Astrocyte (in vitro differentiated cells and primary cell): Measurements from ENCODE around the gene OVCH1. TPM values are rescaled to one million over a fixed set of nuclear protein-coding genes. Genes with fewer than 3 reads are reported as not detected.
A peak's percentile ranks its signal among the peaks of the same experiment; 100 is the strongest.

ENCODE experiments used
- DNase-seq: peaks from one replicate; pipeline ENCODE4 v3.0.0-alpha.2; 2010; ENCODE audit warnings: low read depth
- FAIRE-seq: peaks from 2 replicates; lab custom pipeline; 2011; peaks lifted over from hg19 to GRCh38; lab: Jason Lieb, UNC
- H2AFZ ChIP-seq: 2 replicates; pipeline ENCODE4 v1.6.0; 2012; ENCODE audit warnings: low read depth, low read length, inconsistent platforms
- H3K27ac ChIP-seq: 2 replicates; pipeline ENCODE4 v1.5.1; 2011; ENCODE audit warnings: low read depth, low read length, inconsistent platforms
- H3K27me3 ChIP-seq: 2 replicates; pipeline ENCODE4 v1.6.0; 2011; ENCODE audit warnings: low read length, inconsistent platforms; ENCODE audit not compliant: insufficient read depth
- H3K36me3 ChIP-seq: 2 replicates; pipeline ENCODE4 v1.5.1; 2011; ENCODE audit warnings: low read length, inconsistent platforms; ENCODE audit not compliant: insufficient read depth
- H3K4me1 ChIP-seq: 2 replicates; pipeline ENCODE4 v1.5.1; 2011; ENCODE audit warnings: low read length, inconsistent platforms; ENCODE audit not compliant: insufficient read depth
- H3K4me2 ChIP-seq: 2 replicates; pipeline ENCODE4 v1.6.0; 2012; ENCODE audit warnings: low read length, inconsistent platforms
- H3K4me3 ChIP-seq: 2 replicates; pipeline ENCODE4 v1.5.1; 2011; ENCODE audit warnings: low read depth, mild to moderate bottlenecking, low read length, inconsistent platforms; ENCODE audit not compliant: insufficient read depth
- H3K79me2 ChIP-seq: 2 replicates; pipeline ENCODE4 v1.6.0; 2012; ENCODE audit warnings: mild to moderate bottlenecking, low read length, inconsistent platforms; ENCODE audit not compliant: insufficient read depth
- H3K9ac ChIP-seq: 2 replicates; pipeline ENCODE4 v1.6.0; 2012; ENCODE audit warnings: mild to moderate bottlenecking, low read length, inconsistent platforms
- H3K9me3 ChIP-seq: 2 replicates; pipeline ENCODE4 v1.5.1; 2012; ENCODE audit warnings: low read depth, mild to moderate bottlenecking, low read length, inconsistent platforms; ENCODE audit not compliant: insufficient read depth
- H4K20me1 ChIP-seq: 2 replicates; pipeline ENCODE4 v1.6.0; 2012; ENCODE audit warnings: low read length, inconsistent platforms; ENCODE audit not compliant: insufficient read depth
- H3K27ac Mint-ChIP-seq: one replicate; pipeline ENCODE4 v1.8.0; 2021; ENCODE audit warnings: mild to moderate bottlenecking, mixed read lengths; ENCODE audit not compliant: unreplicated experiment
- H3K27me3 Mint-ChIP-seq: one replicate; pipeline ENCODE4 v1.8.0; 2021; ENCODE audit warnings: low read depth, mixed read lengths; ENCODE audit not compliant: unreplicated experiment
- H3K36me3 Mint-ChIP-seq: one replicate; pipeline ENCODE4 v1.8.0; 2021; ENCODE audit warnings: low read depth, mixed read lengths; ENCODE audit not compliant: unreplicated experiment
- H3K4me1 Mint-ChIP-seq: one replicate; pipeline ENCODE4 v1.8.0; 2021; ENCODE audit warnings: low read depth, mixed read lengths; ENCODE audit not compliant: unreplicated experiment
- H3K4me3 Mint-ChIP-seq: one replicate; pipeline ENCODE4 v1.8.0; 2021; ENCODE audit warnings: mild to moderate bottlenecking, moderate library complexity, mixed read lengths; ENCODE audit not compliant: unreplicated experiment
- H3K9me3 Mint-ChIP-seq: one replicate; pipeline ENCODE4 v1.8.0; 2021; ENCODE audit warnings: mild to moderate bottlenecking, mixed read lengths; ENCODE audit not compliant: unreplicated experiment
- EZH2 ChIP-seq: IDR thresholded peaks from 2 replicates; pipeline ENCODE4 v1.6.1; 2012; ENCODE audit warnings: mild to moderate bottlenecking, low read length, inconsistent platforms; ENCODE audit not compliant: insufficient read depth
- total RNA-seq: library from RNA; stranded (reverse); gene quantifications from 2 replicates; pipeline ENCODE4 v1.2.1, GENCODE V29; 2021
- TF ChIP-seq, protein P1 (sequence below): IDR thresholded peaks from 2 replicates; pipeline ENCODE4 v1.5.1; 2011; ENCODE audit warnings: low read depth, mild to moderate bottlenecking, inconsistent platforms, low read length, moderate library complexity; ENCODE audit not compliant: insufficient read depth

The OVCH1 gene
- total RNA-seq, 1 donor from 2014 or later: not detected

DNA sequence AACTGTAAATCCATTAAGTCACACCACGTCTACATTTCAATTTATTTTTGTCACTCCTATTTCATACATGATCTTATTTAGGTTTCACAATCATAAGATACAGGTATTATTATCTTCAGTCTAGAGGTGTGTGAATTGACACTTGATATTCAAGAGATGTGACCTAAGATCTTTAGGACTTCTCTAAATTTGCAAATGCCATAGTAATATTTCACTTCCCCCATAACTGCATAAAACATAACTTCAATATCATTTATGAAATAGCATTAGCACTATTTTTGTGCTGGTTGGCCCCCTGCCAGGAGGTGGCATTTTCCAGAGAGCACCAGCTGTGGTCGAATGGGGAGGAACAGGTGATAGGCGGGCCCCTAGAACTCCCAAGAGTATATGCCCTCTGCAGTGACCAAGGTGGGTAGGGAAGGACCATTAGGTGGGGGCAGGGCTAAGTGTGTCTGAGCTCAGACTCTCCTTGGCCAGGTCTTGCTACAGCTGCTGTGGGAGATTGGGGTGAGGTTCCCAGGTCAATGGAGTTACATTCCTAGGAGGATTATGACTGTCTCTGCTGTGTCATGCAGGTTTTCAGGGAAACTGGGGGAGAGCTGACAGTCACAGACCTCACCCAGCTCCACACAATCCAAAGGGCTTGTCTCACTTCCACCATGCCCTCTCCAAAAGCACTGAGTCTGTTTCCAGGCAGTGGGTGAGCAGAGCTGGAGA is 67.3 kb downstream of the OVCH1 start:
- H3K4me1 Mint-ChIP-seq: peaks cover 5% of the 10 kb centered on the region
- DNase-seq: no peak
- no peaks in the 10 kb centered on the region for H3K36me3 Mint-ChIP-seq
- no peak overlapping the region for H3K27ac ChIP-seq
- H3K36me3 ChIP-seq: no peaks in the 10 kb centered on the region
- H3K9me3 Mint-ChIP-seq: no peaks in the 10 kb centered on the region
- no peaks in the 10 kb centered on the region for H3K27me3 ChIP-seq
- H3K4me3 ChIP-seq: no peak overlapping the region
- no peaks in the 10 kb centered on the region for H3K79me2 ChIP-seq
- TF ChIP-seq EZH2: no peak
- TF ChIP-seq, protein P1, sequence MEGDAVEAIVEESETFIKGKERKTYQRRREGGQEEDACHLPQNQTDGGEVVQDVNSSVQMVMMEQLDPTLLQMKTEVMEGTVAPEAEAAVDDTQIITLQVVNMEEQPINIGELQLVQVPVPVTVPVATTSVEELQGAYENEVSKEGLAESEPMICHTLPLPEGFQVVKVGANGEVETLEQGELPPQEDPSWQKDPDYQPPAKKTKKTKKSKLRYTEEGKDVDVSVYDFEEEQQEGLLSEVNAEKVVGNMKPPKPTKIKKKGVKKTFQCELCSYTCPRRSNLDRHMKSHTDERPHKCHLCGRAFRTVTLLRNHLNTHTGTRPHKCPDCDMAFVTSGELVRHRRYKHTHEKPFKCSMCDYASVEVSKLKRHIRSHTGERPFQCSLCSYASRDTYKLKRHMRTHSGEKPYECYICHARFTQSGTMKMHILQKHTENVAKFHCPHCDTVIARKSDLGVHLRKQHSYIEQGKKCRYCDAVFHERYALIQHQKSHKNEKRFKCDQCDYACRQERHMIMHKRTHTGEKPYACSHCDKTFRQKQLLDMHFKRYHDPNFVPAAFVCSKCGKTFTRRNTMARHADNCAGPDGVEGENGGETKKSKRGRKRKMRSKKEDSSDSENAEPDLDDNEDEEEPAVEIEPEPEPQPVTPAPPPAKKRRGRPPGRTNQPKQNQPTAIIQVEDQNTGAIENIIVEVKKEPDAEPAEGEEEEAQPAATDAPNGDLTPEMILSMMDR: no peak
- no peaks in the 10 kb centered on the region for H3K9me3 ChIP-seq
- H3K4me1 ChIP-seq: no peaks in the 10 kb centered on the region
- no peak overlapping the region for H3K4me2 ChIP-seq
- no peak overlapping the region for H3K4me3 Mint-ChIP-seq
- peak overlapping the region; percentile 58 for H3K27ac Mint-ChIP-seq
- H3K27me3 Mint-ChIP-seq: no peaks in the 10 kb centered on the region
- H2AFZ ChIP-seq: no peak overlapping the region
- no peak for FAIRE-seq
- H3K9ac ChIP-seq: no peak overlapping the region
- no peaks in the 10 kb centered on the region for H4K20me1 ChIP-seq

DNA sequence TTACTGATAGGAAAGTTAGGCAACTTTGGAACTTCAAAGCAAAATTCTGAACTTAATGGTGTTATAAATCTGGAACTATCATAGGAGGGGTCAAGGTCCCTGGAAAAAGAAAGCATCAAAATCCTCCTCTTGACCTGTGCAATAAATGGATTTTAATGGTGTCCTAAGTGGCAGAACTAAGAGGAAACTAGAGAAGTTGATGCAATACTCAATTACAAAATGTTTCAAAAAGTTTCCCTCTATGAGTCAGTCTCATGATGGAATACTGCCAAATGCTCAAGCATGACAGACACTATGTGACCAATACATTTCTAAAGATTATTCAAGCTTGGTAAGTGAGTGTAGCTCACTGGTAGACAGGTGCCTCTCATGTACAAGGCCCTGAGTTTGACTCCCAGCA is 68.9 kb downstream of the OVCH1 start:
- no peak for TF ChIP-seq EZH2
- TF ChIP-seq, protein P1: no peak
- no peaks in the 10 kb centered on the region for H3K36me3 Mint-ChIP-seq
- Histone ChIP-seq H3K79me2 (no peaks in the 10 kb centered on the region), H3K4me3 (no peak overlapping the region), H3K27ac (no peak overlapping the region), H3K27me3 (no peaks in the 10 kb centered on the region), H3K9me3 (no peaks in the 10 kb centered on the region), H4K20me1 (no peaks in the 10 kb centered on the region), H3K36me3 (no peaks in the 10 kb centered on the region), H3K4me2 (no peak overlapping the region), H2AFZ (no peak overlapping the region), H3K4me1 (no peaks in the 10 kb centered on the region), H3K9ac (no peak overlapping the region)
- H3K27me3 Mint-ChIP-seq: no peaks in the 10 kb centered on the region
- peak; percentile 59 for DNase-seq
- peak overlapping the region; percentile 20 for H3K27ac Mint-ChIP-seq
- H3K4me3 Mint-ChIP-seq: no peak overlapping the region
- FAIRE-seq: no peak
- peaks cover 5% of the 10 kb centered on the region for H3K4me1 Mint-ChIP-seq
- peaks cover 4% of the 10 kb centered on the region for H3K9me3 Mint-ChIP-seq

- H3K36me3 ChIP-seq: no peaks in the 10 kb centered on the region
- H3K9me3 ChIP-seq: no peaks in the 10 kb centered on the region
- no peaks in the 10 kb centered on the region for H3K4me1 ChIP-seq
- Mint-ChIP-seq H3K4me1 (peaks cover 5% of the 10 kb centered on the region), H3K9me3 (peaks cover 4% of the 10 kb centered on the region), H3K36me3 (no peaks in the 10 kb centered on the region), H3K27ac (peak overlapping the region; percentile 55), H3K4me3 (no peak overlapping the region), H3K27me3 (no peaks in the 10 kb centered on the region)
- no peak overlapping the region for H3K27ac ChIP-seq
- no peak for TF ChIP-seq EZH2
- TF ChIP-seq, protein P1: no peak
- H3K79me2 ChIP-seq: no peaks in the 10 kb centered on the region
- H4K20me1 ChIP-seq: no peaks in the 10 kb centered on the region
- no peak for DNase-seq
- H3K27me3 ChIP-seq: no peaks in the 10 kb centered on the region
- H3K4me2 ChIP-seq: no peak overlapping the region
- no peak overlapping the region for H3K9ac ChIP-seq
- FAIRE-seq: no peak
- no peak overlapping the region for H3K4me3 ChIP-seq
- H2AFZ ChIP-seq: no peak overlapping the region
These were observed 69.5 kb downstream of the OVCH1 start for GRCh38 chr12:29427964-29428363.
